ENCODE results near the gene KRT85. TPM values are rescaled to one million over a fixed set of nuclear protein-coding genes. Genes with fewer than 3 reads are reported as not detected.
"Not testable (repeated sequence)": the region's sequence is repeated elsewhere in the genome, so short reads cannot be mapped to it uniquely, and the experiment has no call there.

The KRT85 gene
- total and polyA plus RNA-seq, 10 of the 15 experiments (the other 5 are each of a cell fraction or from before 2014, with no cell fraction given) = 0.05 to 0.18 (median 0.11) TPM; not detected in 6

GRCh38 chr12:52345041-52345440 lies 22.2 kb downstream of the KRT85 start:
- H3K4me1 ChIP-seq (ENCODE audit: control insufficient read depth, insufficient read depth, low read length); SMC1A ChIA-PET (ENCODE audit: uncharacterized antibody, unreplicated experiment); H4K20me1 ChIP-seq (ENCODE audit: control insufficient read depth, insufficient read depth); H3K27ac ChIP-seq (ENCODE audit: control insufficient read depth, insufficient read depth); H3K4me3 ChIP-seq; H3K9me3 ChIP-seq (replicated peaks; ENCODE audit: control insufficient read depth, insufficient read depth, low read length); H3K27me3 ChIP-seq (replicated peaks in 1 of 2; ENCODE audit: control insufficient read depth in 2 of 2, insufficient read depth in 2 of 2, low read length in 1 of 2); H3K4me2 ChIP-seq (ENCODE audit: control insufficient read depth, insufficient read depth); in situ Hi-C loops (cut with MboI); POLR2A ChIA-PET; FAIRE-seq; RAD21 ChIA-PET (ENCODE audit: unreplicated experiment); DNase-seq (ENCODE audit: low read depth, low spot score); intact Hi-C loops (cut with micrococcal nuclease; ENCODE audit: unreplicated experiment); CTCF ChIA-PET; H3K79me2 ChIP-seq (ENCODE audit: control insufficient read depth, insufficient read depth, low read length); ATAC-seq; BruUV-seq (replicated peaks); H3K36me3 ChIP-seq (ENCODE audit: control insufficient read depth in 2 of 2, insufficient read depth in 2 of 2, low read length in 1 of 2); H2AFZ ChIP-seq (ENCODE audit: control insufficient read depth, low read depth, low read length); H3K9ac ChIP-seq (ENCODE audit: control insufficient read depth, insufficient read depth, low read length): not testable (repeated sequence)
- 35% methylated on average over 8 of the region's 8 CpGs for WGBS (ENCODE audit: insufficient coverage, insufficient replicate concordance, low lambda C conversion rate, missing lambda C conversion rate)

- no peak overlapping the region for H3K4me2 ChIP-seq (ENCODE audit: control insufficient read depth, insufficient read depth)
- 46% methylated on average over 12 of the region's 12 CpGs for WGBS (ENCODE audit: insufficient coverage, insufficient replicate concordance, low lambda C conversion rate, missing lambda C conversion rate)
- H3K4me1 ChIP-seq (ENCODE audit: control insufficient read depth, insufficient read depth, low read length) = no peaks in the 10 kb centered on the region
- H3K9ac ChIP-seq (ENCODE audit: control insufficient read depth, insufficient read depth, low read length) = no peak overlapping the region
- H3K79me2 ChIP-seq (ENCODE audit: control insufficient read depth, insufficient read depth, low read length) = no peaks in the 10 kb centered on the region
- no peaks in the 10 kb centered on the region for H4K20me1 ChIP-seq (ENCODE audit: control insufficient read depth, insufficient read depth)
- in situ Hi-C loops (cut with MboI) (no loop called here), intact Hi-C loops (cut with micrococcal nuclease; ENCODE audit: unreplicated experiment) (no loop called here)
- no peak for FAIRE-seq
- no peak for ATAC-seq
- no peaks in the 10 kb centered on the region; a peak in 1 of 4 replicates for H3K27me3 ChIP-seq (replicated peaks in 1 of 2; ENCODE audit: control insufficient read depth in 2 of 2, insufficient read depth in 2 of 2, low read length in 1 of 2)
- no peak overlapping the region for H2AFZ ChIP-seq (ENCODE audit: control insufficient read depth, low read depth, low read length)
- no peaks in the 10 kb centered on the region for H3K9me3 ChIP-seq (replicated peaks; ENCODE audit: control insufficient read depth, insufficient read depth, low read length)
- ChIA-PET RAD21 (ENCODE audit: unreplicated experiment) (no interaction called here), POLR2A (no interaction called here), SMC1A (ENCODE audit: uncharacterized antibody, unreplicated experiment) (no interaction called here), CTCF (no interaction called here)
- BruUV-seq (replicated peaks) = no TSS peak
- H3K4me3 ChIP-seq = no peak overlapping the region
- DNase-seq (ENCODE audit: low read depth, low spot score) = no peak
- no peak overlapping the region for H3K27ac ChIP-seq (ENCODE audit: control insufficient read depth, insufficient read depth)
- no peaks in the 10 kb centered on the region for H3K36me3 ChIP-seq (ENCODE audit: control insufficient read depth in 2 of 2, insufficient read depth in 2 of 2, low read length in 1 of 2)
- TF ChIP-seq, protein P1, sequence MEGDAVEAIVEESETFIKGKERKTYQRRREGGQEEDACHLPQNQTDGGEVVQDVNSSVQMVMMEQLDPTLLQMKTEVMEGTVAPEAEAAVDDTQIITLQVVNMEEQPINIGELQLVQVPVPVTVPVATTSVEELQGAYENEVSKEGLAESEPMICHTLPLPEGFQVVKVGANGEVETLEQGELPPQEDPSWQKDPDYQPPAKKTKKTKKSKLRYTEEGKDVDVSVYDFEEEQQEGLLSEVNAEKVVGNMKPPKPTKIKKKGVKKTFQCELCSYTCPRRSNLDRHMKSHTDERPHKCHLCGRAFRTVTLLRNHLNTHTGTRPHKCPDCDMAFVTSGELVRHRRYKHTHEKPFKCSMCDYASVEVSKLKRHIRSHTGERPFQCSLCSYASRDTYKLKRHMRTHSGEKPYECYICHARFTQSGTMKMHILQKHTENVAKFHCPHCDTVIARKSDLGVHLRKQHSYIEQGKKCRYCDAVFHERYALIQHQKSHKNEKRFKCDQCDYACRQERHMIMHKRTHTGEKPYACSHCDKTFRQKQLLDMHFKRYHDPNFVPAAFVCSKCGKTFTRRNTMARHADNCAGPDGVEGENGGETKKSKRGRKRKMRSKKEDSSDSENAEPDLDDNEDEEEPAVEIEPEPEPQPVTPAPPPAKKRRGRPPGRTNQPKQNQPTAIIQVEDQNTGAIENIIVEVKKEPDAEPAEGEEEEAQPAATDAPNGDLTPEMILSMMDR (IDR thresholded peaks at IDR 0.05 in 2 of 3, conservative IDR thresholded peaks at IDR 0.05 in 1 of 3; ENCODE audit: control insufficient read depth in 2 of 3, extremely low read depth in 1 of 3, insufficient read depth in 1 of 3, low read depth in 3 of 3, low read length in 3 of 3) = no peak
- TF ChIP-seq ELK1 (IDR thresholded peaks at IDR 0.05; ENCODE audit: low read depth, low read length) = no peak
- no peak for TF ChIP-seq PBX3 (IDR thresholded peaks at IDR 0.05; ENCODE audit: insufficient replicate concordance, low read depth, low read length)
- no peak for TF ChIP-seq MXI1 (IDR thresholded peaks at IDR 0.05; ENCODE audit: low read depth, low read length)
- TF ChIP-seq, protein P2, sequence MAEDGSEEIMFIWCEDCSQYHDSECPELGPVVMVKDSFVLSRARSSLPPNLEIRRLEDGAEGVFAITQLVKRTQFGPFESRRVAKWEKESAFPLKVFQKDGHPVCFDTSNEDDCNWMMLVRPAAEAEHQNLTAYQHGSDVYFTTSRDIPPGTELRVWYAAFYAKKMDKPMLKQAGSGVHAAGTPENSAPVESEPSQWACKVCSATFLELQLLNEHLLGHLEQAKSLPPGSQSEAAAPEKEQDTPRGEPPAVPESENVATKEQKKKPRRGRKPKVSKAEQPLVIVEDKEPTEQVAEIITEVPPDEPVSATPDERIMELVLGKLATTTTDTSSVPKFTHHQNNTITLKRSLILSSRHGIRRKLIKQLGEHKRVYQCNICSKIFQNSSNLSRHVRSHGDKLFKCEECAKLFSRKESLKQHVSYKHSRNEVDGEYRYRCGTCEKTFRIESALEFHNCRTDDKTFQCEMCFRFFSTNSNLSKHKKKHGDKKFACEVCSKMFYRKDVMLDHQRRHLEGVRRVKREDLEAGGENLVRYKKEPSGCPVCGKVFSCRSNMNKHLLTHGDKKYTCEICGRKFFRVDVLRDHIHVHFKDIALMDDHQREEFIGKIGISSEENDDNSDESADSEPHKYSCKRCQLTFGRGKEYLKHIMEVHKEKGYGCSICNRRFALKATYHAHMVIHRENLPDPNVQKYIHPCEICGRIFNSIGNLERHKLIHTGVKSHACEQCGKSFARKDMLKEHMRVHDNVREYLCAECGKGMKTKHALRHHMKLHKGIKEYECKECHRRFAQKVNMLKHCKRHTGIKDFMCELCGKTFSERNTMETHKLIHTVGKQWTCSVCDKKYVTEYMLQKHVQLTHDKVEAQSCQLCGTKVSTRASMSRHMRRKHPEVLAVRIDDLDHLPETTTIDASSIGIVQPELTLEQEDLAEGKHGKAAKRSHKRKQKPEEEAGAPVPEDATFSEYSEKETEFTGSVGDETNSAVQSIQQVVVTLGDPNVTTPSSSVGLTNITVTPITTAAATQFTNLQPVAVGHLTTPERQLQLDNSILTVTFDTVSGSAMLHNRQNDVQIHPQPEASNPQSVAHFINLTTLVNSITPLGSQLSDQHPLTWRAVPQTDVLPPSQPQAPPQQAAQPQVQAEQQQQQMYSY (CRISPR knock-in tag; IDR thresholded peaks at IDR 0.05) = no peak
- no peak for TF ChIP-seq LARP7 (IDR thresholded peaks at IDR 0.05)
- TF ChIP-seq SRF (IDR thresholded peaks at IDR 0.05; ENCODE audit: low read depth in 2 of 2, low read length in 2 of 2) = no peak
These were observed 23.2 kb downstream of the KRT85 start for GRCh38 chr12:52344111-52344510.
